Stimulated activated CD4-positive, alpha-beta T cell treated with anti-CD3 and anti-CD28 coated beads, Interleukin-1b, Interleukin-23, amount 100 ng/mL, for 24 hours (primary cell): ENCODE measurements around the gene CIITA.
"Not testable (repeated sequence)": the region's sequence is repeated elsewhere in the genome, so short reads cannot be mapped to it uniquely, and the experiment has no call there.

Source experiments
- DNase-seq, 4 experiments: peaks; one replicate each; pipeline ENCODE4 v3.0.0-alpha.2; 2020; ENCODE audit warnings: low read depth in 4 of 4, low spot score in 1 of 4

CIITA gene

GRCh38 chr16:10933865-10934264 lies 56.9 kb downstream of the CIITA start:
- DNase-seq: no peak

DNA sequence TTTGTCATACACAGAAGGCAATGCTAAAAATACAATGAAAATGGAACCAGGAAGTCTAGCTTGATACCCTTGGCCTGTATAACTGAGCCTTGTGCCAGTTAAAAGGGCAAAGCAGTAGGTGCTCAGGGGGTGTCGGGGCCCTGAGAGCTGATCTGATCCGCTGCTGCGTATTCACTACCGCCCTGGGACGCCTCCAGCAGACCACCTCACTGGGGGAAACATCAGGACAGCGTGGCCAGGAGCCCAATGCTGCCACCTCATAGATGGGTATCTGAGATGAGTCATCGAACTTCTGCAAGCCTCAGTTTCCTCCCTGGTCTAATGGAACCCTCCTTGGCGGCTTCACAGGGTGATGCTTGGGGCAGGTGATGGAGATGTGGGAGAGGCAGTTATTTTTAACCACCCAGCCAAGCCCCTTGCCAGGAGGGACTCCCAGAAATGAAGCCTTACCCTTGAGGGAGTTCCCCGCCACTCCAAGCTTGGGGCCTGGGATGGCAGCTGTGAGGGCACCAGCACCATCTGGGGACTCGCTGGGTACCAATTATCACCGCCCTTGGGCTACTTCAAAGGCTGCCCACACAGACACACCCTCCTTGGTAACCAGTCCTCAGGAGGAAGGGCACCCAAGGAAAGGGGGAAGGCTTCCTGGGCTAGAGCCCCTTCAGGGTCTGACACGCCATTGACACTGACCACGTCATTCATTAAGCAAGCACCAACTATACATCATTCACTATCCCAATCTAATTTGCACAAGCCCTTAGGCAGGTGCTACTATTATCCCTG lies 57.5 kb downstream of the CIITA start:
- no peak for DNase-seq

- DNase-seq: no peak
Observed at GRCh38 chr16:10935226-10935915, 58.4 kb downstream of the CIITA start.

- no peak for DNase-seq
Observed at GRCh38 chr16:10936272-10936984, 59.4 kb downstream of the CIITA start.

DNA sequence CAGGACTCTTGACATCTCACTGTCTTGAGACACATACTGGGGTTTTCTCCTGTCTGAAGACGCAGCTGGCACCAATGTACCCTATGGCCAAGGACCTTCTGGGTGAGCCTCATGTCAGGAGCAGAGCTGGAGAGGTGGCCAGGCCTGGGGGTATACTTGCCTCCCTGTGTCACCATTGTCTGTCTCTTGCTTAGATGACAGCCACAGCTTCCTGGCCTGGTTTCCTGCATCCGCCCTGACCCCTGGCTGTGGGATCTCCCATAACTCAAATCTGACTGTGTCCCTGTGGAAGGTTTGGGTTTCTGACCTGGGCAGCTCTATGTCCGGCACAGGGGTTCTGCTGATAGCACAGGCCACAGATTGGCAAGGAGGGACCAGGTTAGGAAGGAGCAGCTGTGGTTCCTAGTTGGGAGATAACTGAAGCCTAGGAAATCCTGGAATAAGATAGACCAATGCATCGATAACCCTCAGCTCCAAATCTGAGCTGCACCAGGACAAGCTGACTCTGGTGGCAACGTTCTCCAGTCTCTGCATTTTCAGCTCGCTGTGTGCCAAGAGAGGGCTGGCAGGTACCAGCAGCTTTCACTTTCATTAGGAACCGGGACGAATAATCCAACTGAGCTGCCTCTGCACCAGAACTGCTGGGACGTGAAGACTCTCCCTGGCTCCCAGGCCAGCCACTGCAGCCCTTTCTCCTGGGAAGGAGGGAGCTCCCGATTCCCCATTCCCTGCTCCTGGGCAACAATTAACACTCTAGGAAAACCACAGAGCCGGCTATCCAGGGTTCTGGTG lies 60.3 kb downstream of the CIITA start:
- no peak for DNase-seq

DNA sequence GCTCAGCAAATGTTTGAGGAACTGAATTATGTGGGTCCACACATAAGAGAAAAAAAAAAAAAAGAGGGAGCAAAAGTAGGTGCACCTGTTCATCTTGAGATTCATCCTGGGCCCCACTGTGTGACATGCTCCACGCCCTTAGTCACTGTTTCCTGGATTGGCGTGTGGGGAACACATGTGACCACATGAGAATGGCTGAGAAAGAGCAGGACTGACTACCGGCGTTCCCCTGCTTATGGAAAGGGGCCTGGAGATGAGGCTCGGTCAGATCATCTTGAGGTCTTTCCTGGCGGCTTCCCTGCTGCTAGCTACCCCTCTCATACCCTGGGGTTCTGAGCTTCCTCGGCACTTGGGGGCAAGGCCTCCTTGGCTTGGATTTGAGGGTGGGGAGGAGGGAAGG lies 61.3 kb downstream of the CIITA start:
- no peak for DNase-seq

DNA sequence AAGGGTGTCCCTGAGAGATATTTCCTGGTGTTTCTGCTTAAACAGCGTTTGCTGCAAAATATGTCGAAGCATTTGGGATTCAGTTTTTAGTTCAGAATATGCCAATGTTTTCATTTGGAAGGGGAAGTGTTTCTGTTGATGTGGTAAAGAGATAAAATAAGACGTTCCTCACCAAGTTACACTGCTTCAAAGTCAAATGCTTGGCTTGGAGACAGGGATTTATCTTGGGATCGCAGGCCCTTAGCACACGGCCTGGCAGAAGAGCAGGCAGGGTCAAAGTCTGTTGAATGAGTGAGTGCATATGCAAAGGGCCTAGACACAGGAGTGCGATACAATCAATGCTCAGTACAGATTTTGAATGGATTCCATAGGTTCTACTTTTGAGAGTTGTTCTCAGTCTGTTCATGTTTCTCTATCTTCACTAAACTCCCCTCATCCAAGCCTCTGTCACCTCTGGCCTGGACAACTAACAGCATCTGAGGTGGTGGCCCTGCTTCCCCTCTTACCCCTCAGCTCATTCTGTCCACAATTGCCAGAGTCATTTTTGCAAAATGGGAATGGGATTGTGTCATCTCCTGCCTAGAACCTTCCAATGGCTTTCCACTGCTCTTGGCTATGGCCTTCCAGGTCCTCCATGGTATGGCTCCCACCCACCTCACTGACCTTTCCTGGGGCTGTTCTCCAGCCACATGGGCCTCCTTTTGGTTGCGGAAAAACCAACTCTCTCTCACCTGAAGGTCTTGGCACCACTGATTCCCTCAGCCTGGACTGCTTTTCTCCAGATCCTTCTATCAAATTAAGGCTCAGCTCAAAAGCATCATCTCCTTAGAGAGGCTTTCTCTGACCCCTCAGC lies 62.0 kb downstream of the CIITA start:
- DNase-seq: no peak

DNA sequence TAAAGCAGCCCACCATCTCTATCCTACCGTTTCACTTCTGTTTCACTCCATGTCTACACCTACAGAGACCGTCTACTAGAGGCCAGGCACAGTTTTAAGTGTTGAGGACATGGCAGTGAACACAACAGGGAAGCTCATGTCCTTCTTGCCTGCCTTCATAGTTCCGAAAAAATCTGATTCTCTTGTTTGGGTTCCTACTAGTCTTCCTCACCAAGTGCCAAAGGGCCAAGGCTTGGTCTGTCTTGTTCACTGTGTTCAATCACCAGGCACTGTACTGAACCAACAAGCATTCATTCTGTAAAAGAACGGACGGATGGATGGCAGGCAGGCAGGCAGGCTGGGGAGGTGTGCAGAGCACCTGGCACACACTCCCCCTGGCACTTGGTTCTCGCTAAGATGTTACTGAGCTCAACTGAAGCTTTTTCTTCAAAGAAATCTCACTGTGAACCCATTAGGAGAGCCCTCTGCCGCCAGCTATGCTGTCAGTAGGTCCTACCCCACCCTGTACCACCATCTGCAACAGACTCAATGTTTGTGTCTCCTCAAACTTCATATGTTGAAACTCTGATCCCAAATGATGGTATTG lies 62.7 kb downstream of the CIITA start:
- no peak for DNase-seq

DNA sequence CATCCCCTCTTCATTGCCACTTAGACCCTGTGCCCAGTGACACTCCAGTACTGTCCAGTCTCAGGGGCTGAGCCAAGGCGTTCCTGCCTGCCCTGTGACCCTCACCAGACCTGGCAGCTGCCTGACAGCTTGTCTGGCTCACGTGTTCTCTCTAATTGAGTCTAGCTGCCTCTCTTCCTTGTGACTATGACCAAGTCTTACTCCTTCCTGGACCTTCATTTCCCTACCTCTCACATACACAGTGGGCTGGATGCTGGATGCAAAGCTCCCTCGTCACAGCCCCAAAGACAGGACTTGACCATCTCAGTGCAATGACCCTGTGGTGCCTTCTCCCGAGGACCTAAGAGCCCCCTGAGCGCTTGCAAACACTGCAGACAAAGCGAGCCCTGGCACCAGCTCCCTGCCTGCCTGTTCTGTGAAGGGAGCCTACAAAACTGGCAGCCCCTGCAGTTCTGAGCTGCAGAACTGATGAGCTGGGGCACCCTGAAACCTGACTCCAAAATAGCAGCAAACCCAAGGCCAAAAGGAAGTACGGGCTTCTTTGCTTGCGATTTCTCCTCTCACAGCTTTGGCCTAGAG lies 63.6 kb downstream of the CIITA start:
- no peak for DNase-seq

GRCh38 chr16:10941127-10941933 lies 64.3 kb downstream of the CIITA start:
- no peak for DNase-seq

GRCh38 chr16:10941935-10942351 lies 64.9 kb downstream of the CIITA start:
- DNase-seq: not testable (repeated sequence)

- peak; percentile 80 to 92 (median 87) for DNase-seq
Observed at GRCh38 chr16:10942352-10943063, 65.5 kb downstream of the CIITA start, which contains the start of gene DEXI. Gene DEXI (minus strand): TSS chr16:10942468. CDS start chr16:10942005, 463 bp downstream.

DNA sequence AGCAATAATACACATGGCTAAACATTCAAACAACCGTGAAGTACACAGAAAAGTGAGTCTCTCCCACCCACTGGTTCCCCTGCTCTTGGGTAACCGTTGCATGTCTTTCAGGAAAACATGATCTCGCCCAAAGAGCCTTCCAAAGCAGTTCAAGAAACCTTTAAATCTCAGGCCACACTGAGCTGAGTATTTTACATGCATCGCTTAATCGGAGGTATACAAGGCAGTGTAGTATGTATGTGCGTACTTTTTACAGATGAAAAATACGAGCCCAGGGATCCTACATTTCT lies 66.0 kb downstream of the CIITA start:
- no peak for DNase-seq

DNA sequence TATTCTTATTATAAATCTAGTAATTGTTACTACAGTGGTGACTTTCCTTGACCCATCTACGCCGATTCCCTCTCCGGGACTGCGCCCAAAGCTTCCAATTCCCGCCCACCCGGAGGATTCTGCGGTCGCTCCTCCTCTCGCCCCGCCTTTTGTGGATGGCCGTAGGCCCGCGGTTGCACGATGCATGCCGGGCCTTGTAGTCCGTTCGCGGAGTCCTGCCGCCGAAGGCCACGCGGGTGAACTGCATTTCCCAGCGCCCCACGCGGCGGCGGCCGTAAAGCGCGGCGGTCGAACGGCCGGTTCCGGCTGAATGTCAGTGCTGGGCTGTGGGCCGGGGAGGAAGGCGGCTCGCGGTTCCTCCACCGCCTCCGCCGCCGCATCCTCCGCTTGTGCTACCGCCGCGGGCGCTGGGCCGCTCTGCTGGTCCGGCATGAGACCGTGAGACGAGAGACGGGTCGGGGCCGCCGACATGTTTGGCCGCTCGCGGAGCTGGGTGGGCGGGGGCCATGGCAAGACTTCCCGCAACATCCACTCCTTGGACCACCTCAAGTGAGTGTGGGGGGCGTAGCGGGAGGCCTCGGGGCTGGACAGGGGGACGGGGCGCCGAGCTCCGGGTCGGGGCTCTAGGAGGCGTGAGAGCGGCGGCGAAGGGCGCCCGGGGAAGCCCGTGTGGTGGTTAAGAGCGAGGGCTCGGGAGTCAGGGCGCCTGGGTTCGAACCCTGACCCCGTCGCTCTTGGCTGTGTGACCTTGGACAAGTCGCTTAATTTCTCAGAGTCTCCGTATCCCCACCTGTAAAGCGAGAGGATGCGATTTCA lies 67.5 kb downstream of the CIITA start, which contains the start of gene CLEC16A:
TSS of gene CLEC16A (plus strand) at position 316 of the 816 bp plus-strand sequence. CDS start at position 470, 154 bp downstream.
- DNase-seq: peak; percentile 85 to 94 (median 92)

GRCh38 chr16:10945065-10945787 lies 68.2 kb downstream of the CIITA start:
- no peak for DNase-seq

- no peak for DNase-seq
Observed at GRCh38 chr16:10946308-10946707, 69.3 kb downstream of the CIITA start.
